ENCODE results near the gene TLR2.

GRCh38 chr4:153641532-153641931 is 42.5 kb upstream of the TLR2 start:
- TF ChIP-seq CTCF (IDR thresholded peaks at IDR 0.05) (no peak), POLR2A (IDR thresholded peaks at IDR 0.05) (no peak)

Data from esophagus squamous epithelium (tissue), 4 donors.